SK-N-SH treated with all-trans-retinoic acid at 6 μM for 48 hours (cell line): ENCODE data around the gene SARS1.
"Not testable (repeated sequence)": the region's sequence is repeated elsewhere in the genome, so short reads cannot be mapped to it uniquely, and the experiment has no call there.

Experiments
- CSDC2 ChIP-seq: fragments of 250-450 bp; sonication (Bioruptor Pico); IDR thresholded peaks from 2 replicates; pipeline ENCODE4 v1.5.0; 2020; ENCODE audit warnings: mild to moderate bottlenecking, moderate library complexity
- ESRRG ChIP-seq: fragments of 250-450 bp; sonication (Bioruptor Pico); IDR thresholded peaks from 2 replicates; pipeline ENCODE4 v1.6.1; 2021; ENCODE audit warnings: mild to moderate bottlenecking
- PATZ1 ChIP-seq: fragments of 250-450 bp; sonication (Bioruptor Pico); IDR thresholded peaks from 2 replicates; pipeline ENCODE4 v1.8.0; 2020; ENCODE audit warnings: mild to moderate bottlenecking, moderate library complexity, borderline replicate concordance
- RARB ChIP-seq: fragments of 250-450 bp; sonication (Bioruptor Pico); IDR thresholded peaks from 2 replicates; pipeline ENCODE4 v1.8.0; 2021; ENCODE audit warnings: mild to moderate bottlenecking, moderate library complexity
- SNAI2 ChIP-seq: fragments of 250-450 bp; sonication (Bioruptor Pico); IDR thresholded peaks from 2 replicates; pipeline ENCODE4 v1.5.0; 2020; ENCODE audit warnings: mild to moderate bottlenecking, moderate library complexity
- ZFP30 ChIP-seq: fragments of 450-650 bp; formaldehyde crosslinking; IDR thresholded peaks from 2 replicates; pipeline ENCODE4 v1.5.0; 2022; ENCODE audit warnings: mild to moderate bottlenecking, moderate library complexity

GRCh38 chr1:109176349-109176748 lies 37.4 kb upstream of the SARS1 start:
- TF ChIP-seq SNAI2 (CRISPR knock-in tag); ZFP30 (CRISPR knock-in tag); RARB (CRISPR knock-in tag); ESRRG (CRISPR knock-in tag); CSDC2 (CRISPR knock-in tag); PATZ1: not testable (repeated sequence)
